NB4 (cell line): Measurements from ENCODE around the gene CCNT1.

Experiments used
- MAX ChIP-seq: IDR thresholded peaks from 2 replicates; pipeline ENCODE4 v1.6.1; 2011; ENCODE audit warnings: low read depth, low read length
- MYC ChIP-seq: IDR thresholded peaks from 2 replicates; pipeline ENCODE4 v1.6.1; 2011; ENCODE audit warnings: low read depth, low read length
- POLR2A ChIP-seq: IDR thresholded peaks from 2 replicates; pipeline ENCODE4 v1.6.1; 2011; ENCODE audit warnings: mild to moderate bottlenecking; ENCODE audit not compliant: insufficient read length; ENCODE audit errors: extremely low read depth
- TF ChIP-seq, protein P1 (sequence below): IDR thresholded peaks from one replicate; pipeline ENCODE4 v1.5.1; 2012; ENCODE audit warnings: low read depth, low read length

GRCh38 chr12:48717252-48717695 is 767 bp upstream of the CCNT1 start:
- TF ChIP-seq POLR2A (no peak), MYC (no peak), MAX (no peak)
- TF ChIP-seq, protein P1, sequence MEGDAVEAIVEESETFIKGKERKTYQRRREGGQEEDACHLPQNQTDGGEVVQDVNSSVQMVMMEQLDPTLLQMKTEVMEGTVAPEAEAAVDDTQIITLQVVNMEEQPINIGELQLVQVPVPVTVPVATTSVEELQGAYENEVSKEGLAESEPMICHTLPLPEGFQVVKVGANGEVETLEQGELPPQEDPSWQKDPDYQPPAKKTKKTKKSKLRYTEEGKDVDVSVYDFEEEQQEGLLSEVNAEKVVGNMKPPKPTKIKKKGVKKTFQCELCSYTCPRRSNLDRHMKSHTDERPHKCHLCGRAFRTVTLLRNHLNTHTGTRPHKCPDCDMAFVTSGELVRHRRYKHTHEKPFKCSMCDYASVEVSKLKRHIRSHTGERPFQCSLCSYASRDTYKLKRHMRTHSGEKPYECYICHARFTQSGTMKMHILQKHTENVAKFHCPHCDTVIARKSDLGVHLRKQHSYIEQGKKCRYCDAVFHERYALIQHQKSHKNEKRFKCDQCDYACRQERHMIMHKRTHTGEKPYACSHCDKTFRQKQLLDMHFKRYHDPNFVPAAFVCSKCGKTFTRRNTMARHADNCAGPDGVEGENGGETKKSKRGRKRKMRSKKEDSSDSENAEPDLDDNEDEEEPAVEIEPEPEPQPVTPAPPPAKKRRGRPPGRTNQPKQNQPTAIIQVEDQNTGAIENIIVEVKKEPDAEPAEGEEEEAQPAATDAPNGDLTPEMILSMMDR: no peak
